ENCODE results near the gene FRA10AC1. TPM values are rescaled to one million over a fixed set of nuclear protein-coding genes. Genes with fewer than 3 reads are reported as not detected.

FRA10AC1 gene, protein sequence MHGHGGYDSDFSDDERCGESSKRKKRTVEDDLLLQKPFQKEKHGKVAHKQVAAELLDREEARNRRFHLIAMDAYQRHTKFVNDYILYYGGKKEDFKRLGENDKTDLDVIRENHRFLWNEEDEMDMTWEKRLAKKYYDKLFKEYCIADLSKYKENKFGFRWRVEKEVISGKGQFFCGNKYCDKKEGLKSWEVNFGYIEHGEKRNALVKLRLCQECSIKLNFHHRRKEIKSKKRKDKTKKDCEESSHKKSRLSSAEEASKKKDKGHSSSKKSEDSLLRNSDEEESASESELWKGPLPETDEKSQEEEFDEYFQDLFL
- polyA plus RNA-seq (2013, experiment 1 of 2) = 31.3 TPM
- 32.4 TPM for polyA plus RNA-seq (2013, experiment 2 of 2)

GRCh38 chr10:93702210-93703001, at the start of gene FRA10AC1:
TSS of gene FRA10AC1 (minus strand) at chr10:93702592. CDS start at chr10:93700106, 2,486 bp downstream.
- Histone ChIP-seq H2AK5ac (ENCODE audit: low read length, severe bottlenecking) (no peak within 1 kb of the TSS), H3K9me3 (ENCODE audit: control insufficient read depth, low read length) (no peaks in the 10 kb centered on the region), H3K9ac (ENCODE audit: low read length) (peak within 1 kb of the TSS; percentile 97), H3K4me3 (ENCODE audit: insufficient read depth in 1 of 2, low read depth in 1 of 2, low read length in 2 of 2) (peak within 1 kb of the TSS; percentile 69 to 94), H3K4me1 (ENCODE audit: control insufficient read depth, insufficient read depth, low read depth, low read length) (peaks cover 2% of the 10 kb centered on the region), H3K4ac (ENCODE audit: low read depth in 1 of 2, low read length in 2 of 2) (peak within 1 kb of the TSS; percentile 35 to 86), H3K4me2 (ENCODE audit: low read length, poor library complexity, severe bottlenecking) (peak within 1 kb of the TSS; percentile 83), H3K18ac (ENCODE audit: low read depth in 1 of 2, low read length in 2 of 2) (peak within 1 kb of the TSS; percentile 12 to 93), H2AFZ (ENCODE audit: low read depth, low read length) (peak within 1 kb of the TSS; percentile 1), H3K14ac (ENCODE audit: low read length in 2 of 2) (no peak within 1 kb of the TSS), H3K27me3 (ENCODE audit: control insufficient read depth in 1 of 2, insufficient read depth in 1 of 2, low read length in 2 of 2) (no peaks in the 10 kb centered on the region), H2BK5ac (ENCODE audit: low read depth, low read length, poor library complexity, severe bottlenecking) (no peak within 1 kb of the TSS), H3K23ac (ENCODE audit: low read length in 2 of 2) (no peak within 1 kb of the TSS), H3K36me3 (ENCODE audit: control insufficient read depth in 1 of 2, insufficient read depth in 2 of 2, low read depth in 1 of 2, low read length in 2 of 2) (peaks cover 3 to 26% of the 10 kb centered on the region in 2 experiments), H4K8ac (ENCODE audit: low read length) (peak within 1 kb of the TSS; percentile 73), H2BK15ac (ENCODE audit: low read depth, poor library complexity, severe bottlenecking) (no peak within 1 kb of the TSS), H2BK12ac (ENCODE audit: low read length in 2 of 2) (no peak within 1 kb of the TSS), H3K27ac (ENCODE audit: low read length, poor library complexity, severe bottlenecking) (peak within 1 kb of the TSS; percentile 89), H2BK120ac (ENCODE audit: low read depth, low read length) (no peak within 1 kb of the TSS), H4K91ac (ENCODE audit: low read length) (no peak within 1 kb of the TSS), H3K79me1 (replicated peaks; ENCODE audit: low read length, poor library complexity, severe bottlenecking) (peaks cover 8% of the 10 kb centered on the region)
- peak; percentile 94 for DNase-seq
- WGBS = under 1% methylated on average over 52 of the region's 52 CpGs

DNA sequence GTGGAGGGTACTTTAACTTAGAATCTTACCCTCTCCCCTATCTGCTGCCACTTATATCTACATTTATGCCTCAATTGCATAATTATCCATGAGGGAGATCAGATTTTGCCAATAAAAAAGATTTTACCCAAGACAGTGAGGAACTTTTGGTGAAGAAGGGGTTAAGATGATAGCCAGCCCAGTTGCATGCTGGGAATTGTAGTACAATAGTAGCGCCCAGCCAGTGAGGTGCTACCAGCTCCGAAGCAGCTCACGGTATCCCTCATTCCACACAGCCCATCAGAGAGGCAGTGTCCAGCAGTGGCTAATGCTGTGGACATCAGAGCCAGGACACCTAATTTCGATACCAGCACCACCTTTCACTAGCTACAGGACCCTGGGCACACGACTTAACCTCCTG, 49.4 kb upstream of the FRA10AC1 start:
- Histone ChIP-seq H3K9me3 (ENCODE audit: control insufficient read depth, low read length) (no peaks in the 10 kb centered on the region), H3K18ac (ENCODE audit: low read depth in 1 of 2, low read length in 2 of 2) (peak overlapping the region; percentile 44 to 79), H3K23ac (ENCODE audit: low read length in 2 of 2) (no peak overlapping the region), H2AFZ (ENCODE audit: low read depth, low read length) (no peak overlapping the region), H3K4me2 (ENCODE audit: low read length, poor library complexity, severe bottlenecking) (peak overlapping the region; percentile 60), H2BK120ac (ENCODE audit: low read depth, low read length) (no peak overlapping the region), H3K79me1 (replicated peaks; ENCODE audit: low read length, poor library complexity, severe bottlenecking) (no peaks in the 10 kb centered on the region), H3K4ac (ENCODE audit: low read depth in 1 of 2, low read length in 2 of 2) (peak overlapping the region in 1 of 2 experiments; percentile 60), H3K4me3 (ENCODE audit: insufficient read depth in 1 of 2, low read depth in 1 of 2, low read length in 2 of 2) (peak overlapping the region in 1 of 2 experiments; percentile 58), H3K27ac (ENCODE audit: low read length, poor library complexity, severe bottlenecking) (no peak overlapping the region), H3K27me3 (ENCODE audit: control insufficient read depth in 1 of 2, insufficient read depth in 1 of 2, low read length in 2 of 2) (peaks cover 0 to 11% of the 10 kb centered on the region in 2 experiments), H2BK5ac (ENCODE audit: low read depth, low read length, poor library complexity, severe bottlenecking) (no peak overlapping the region), H4K91ac (ENCODE audit: low read length) (no peak overlapping the region), H3K36me3 (ENCODE audit: control insufficient read depth in 1 of 2, insufficient read depth in 2 of 2, low read depth in 1 of 2, low read length in 2 of 2) (no peaks in the 10 kb centered on the region), H2BK15ac (ENCODE audit: low read depth, poor library complexity, severe bottlenecking) (no peak overlapping the region), H4K8ac (ENCODE audit: low read length) (peak overlapping the region; percentile 70), H2AK5ac (ENCODE audit: low read length, severe bottlenecking) (no peak overlapping the region), H3K14ac (ENCODE audit: low read length in 2 of 2) (no peak overlapping the region), H3K4me1 (ENCODE audit: control insufficient read depth, insufficient read depth, low read depth, low read length) (peaks cover 9% of the 10 kb centered on the region), H2BK12ac (ENCODE audit: low read length in 2 of 2) (peak overlapping the region; percentile 33 to 82), H3K9ac (ENCODE audit: low read length) (no peak overlapping the region)
- 14% methylated on average over 1 of the region's 5 CpGs for WGBS
- DNase-seq = peak; percentile 68

DNA sequence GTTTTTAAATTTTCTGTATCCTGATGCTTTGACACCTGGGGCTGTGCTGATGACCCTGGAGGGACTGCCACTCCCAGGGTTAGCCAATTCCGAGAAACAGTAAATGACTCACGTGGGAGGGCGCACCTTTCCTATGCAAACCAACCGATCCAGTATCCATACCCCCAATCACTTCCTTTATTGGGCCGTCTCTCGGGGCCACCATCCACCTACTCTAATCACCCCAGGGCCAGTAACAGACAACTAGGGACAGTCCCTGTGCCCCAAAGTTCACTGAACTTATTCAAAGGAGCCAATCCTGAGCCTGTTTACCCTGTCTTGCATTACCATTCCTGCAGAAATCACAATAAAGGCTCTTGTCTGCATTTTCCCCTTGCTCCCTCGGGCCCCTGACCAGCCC, 48.7 kb upstream of the FRA10AC1 start:
- no peak for DNase-seq
- Histone ChIP-seq H3K79me1 (replicated peaks; ENCODE audit: low read length, poor library complexity, severe bottlenecking) (no peaks in the 10 kb centered on the region), H3K4ac (ENCODE audit: low read depth in 1 of 2, low read length in 2 of 2) (no peak overlapping the region), H3K4me2 (ENCODE audit: low read length, poor library complexity, severe bottlenecking) (no peak overlapping the region), H3K18ac (ENCODE audit: low read depth in 1 of 2, low read length in 2 of 2) (no peak overlapping the region), H3K4me3 (ENCODE audit: insufficient read depth in 1 of 2, low read depth in 1 of 2, low read length in 2 of 2) (no peak overlapping the region), H3K9ac (ENCODE audit: low read length) (no peak overlapping the region), H2AK5ac (ENCODE audit: low read length, severe bottlenecking) (peak overlapping the region; percentile 38), H4K91ac (ENCODE audit: low read length) (no peak overlapping the region), H3K36me3 (ENCODE audit: control insufficient read depth in 1 of 2, insufficient read depth in 2 of 2, low read depth in 1 of 2, low read length in 2 of 2) (no peaks in the 10 kb centered on the region), H2BK5ac (ENCODE audit: low read depth, low read length, poor library complexity, severe bottlenecking) (no peak overlapping the region), H2BK12ac (ENCODE audit: low read length in 2 of 2) (no peak overlapping the region), H3K27ac (ENCODE audit: low read length, poor library complexity, severe bottlenecking) (no peak overlapping the region), H4K8ac (ENCODE audit: low read length) (no peak overlapping the region), H3K9me3 (ENCODE audit: control insufficient read depth, low read length) (no peaks in the 10 kb centered on the region), H3K27me3 (ENCODE audit: control insufficient read depth in 1 of 2, insufficient read depth in 1 of 2, low read length in 2 of 2) (peaks cover 0 to 8% of the 10 kb centered on the region in 2 experiments), H2BK15ac (ENCODE audit: low read depth, poor library complexity, severe bottlenecking) (peak overlapping the region; percentile 26), H3K14ac (ENCODE audit: low read length in 2 of 2) (no peak overlapping the region), H3K23ac (ENCODE audit: low read length in 2 of 2) (no peak overlapping the region), H2BK120ac (ENCODE audit: low read depth, low read length) (no peak overlapping the region), H2AFZ (ENCODE audit: low read depth, low read length) (no peak overlapping the region), H3K4me1 (ENCODE audit: control insufficient read depth, insufficient read depth, low read depth, low read length) (peaks cover 11% of the 10 kb centered on the region)
- 71% methylated on average over 7 of the region's 7 CpGs for WGBS

DNA sequence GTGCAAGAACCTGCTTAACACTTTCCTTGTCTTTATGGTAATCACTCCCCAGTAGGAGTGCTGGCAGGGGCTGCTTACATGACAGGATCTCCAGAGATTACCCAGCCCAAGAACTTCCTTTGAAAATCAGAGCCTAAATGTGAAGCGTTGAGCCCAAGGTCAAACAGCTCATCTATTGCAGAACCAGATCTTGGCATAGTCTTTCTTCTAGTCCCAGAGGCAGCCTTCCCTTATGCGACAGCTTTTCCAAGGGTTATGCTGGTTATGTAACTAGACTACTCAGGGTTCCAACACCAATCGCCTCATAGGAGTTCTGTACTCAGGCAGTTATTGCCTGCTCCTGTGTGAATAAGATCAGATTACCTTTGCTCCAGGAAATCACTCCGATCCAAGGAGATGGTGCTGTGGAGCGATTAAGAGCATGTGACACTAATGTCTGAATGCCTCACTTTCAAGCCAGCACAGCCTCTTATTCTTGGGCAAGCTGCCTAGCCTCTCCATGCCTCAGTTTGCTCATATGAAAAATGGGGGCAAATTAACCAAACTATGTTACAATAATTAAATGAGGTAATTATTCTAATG, 46.9 kb upstream of the FRA10AC1 start:
- peak overlapping the region; percentile 18 to 80 for H3K18ac ChIP-seq (ENCODE audit: low read depth in 1 of 2, low read length in 2 of 2)
- no peak overlapping the region for H3K9ac ChIP-seq (ENCODE audit: low read length)
- no peak overlapping the region for H2BK120ac ChIP-seq (ENCODE audit: low read depth, low read length)
- H3K27ac ChIP-seq (ENCODE audit: low read length, poor library complexity, severe bottlenecking) = peak overlapping the region; percentile 79
- H2AK5ac ChIP-seq (ENCODE audit: low read length, severe bottlenecking) = peak overlapping the region; percentile 15
- H2BK5ac ChIP-seq (ENCODE audit: low read depth, low read length, poor library complexity, severe bottlenecking) = no peak overlapping the region
- no peaks in the 10 kb centered on the region for H3K79me1 ChIP-seq (replicated peaks; ENCODE audit: low read length, poor library complexity, severe bottlenecking)
- DNase-seq = peak; percentile 54
- H2AFZ ChIP-seq (ENCODE audit: low read depth, low read length) = no peak overlapping the region
- no peak overlapping the region for H3K4ac ChIP-seq (ENCODE audit: low read depth in 1 of 2, low read length in 2 of 2)
- no peak overlapping the region for H2BK15ac ChIP-seq (ENCODE audit: low read depth, poor library complexity, severe bottlenecking)
- H3K4me3 ChIP-seq (ENCODE audit: insufficient read depth in 1 of 2, low read depth in 1 of 2, low read length in 2 of 2) = no peak overlapping the region
- no peak overlapping the region for H3K23ac ChIP-seq (ENCODE audit: low read length in 2 of 2)
- no peaks in the 10 kb centered on the region for H3K36me3 ChIP-seq (ENCODE audit: control insufficient read depth in 1 of 2, insufficient read depth in 2 of 2, low read depth in 1 of 2, low read length in 2 of 2)
- H3K9me3 ChIP-seq (ENCODE audit: control insufficient read depth, low read length) = no peaks in the 10 kb centered on the region
- H4K91ac ChIP-seq (ENCODE audit: low read length) = peak overlapping the region; percentile 11
- peaks cover 12% of the 10 kb centered on the region for H3K4me1 ChIP-seq (ENCODE audit: control insufficient read depth, insufficient read depth, low read depth, low read length)
- H3K27me3 ChIP-seq (ENCODE audit: control insufficient read depth in 1 of 2, insufficient read depth in 1 of 2, low read length in 2 of 2) = no peaks in the 10 kb centered on the region
- H2BK12ac ChIP-seq (ENCODE audit: low read length in 2 of 2) = peak overlapping the region; percentile 2 to 29
- 56% methylated on average over 5 of the region's 5 CpGs for WGBS
- H3K14ac ChIP-seq (ENCODE audit: low read length in 2 of 2) = no peak overlapping the region
- no peak overlapping the region for H4K8ac ChIP-seq (ENCODE audit: low read length)
- H3K4me2 ChIP-seq (ENCODE audit: low read length, poor library complexity, severe bottlenecking) = no peak overlapping the region
